ENCODE results near the gene BAZ2A.

DNA sequence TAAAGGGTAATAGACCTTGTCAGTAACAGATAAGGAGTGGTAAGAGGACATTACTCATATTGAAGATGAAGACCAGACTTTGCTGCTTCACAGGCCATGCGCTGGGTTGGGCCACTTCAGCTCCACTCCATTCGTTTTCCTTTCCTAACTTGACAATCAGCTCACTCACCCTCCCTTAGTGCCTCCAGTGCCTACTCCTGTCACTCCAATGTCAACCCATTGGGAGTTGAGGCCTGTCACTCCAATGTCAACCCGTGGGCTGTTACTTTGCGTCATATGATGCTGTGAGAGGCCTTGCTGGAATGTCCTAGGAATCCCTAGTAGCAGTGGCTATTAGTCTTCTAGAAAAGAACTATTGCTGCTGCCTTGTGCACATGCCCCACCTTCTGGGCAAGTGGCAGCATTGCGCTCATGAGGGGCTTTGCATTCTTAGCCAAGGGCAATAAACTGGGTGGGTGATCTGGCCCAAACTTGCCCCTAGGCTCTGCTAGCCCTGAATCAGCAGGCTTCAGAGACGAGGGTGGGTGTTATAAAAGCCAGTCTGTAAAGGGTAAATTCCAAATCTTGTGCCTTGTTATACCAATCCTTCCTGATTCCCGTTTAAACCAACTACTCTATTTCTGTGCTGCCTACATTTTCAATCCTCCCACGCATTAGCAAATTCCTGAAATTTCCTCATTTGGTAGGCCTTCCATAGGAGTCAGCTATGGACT is 36.1 kb downstream of the BAZ2A start:
- no peak for TF ChIP-seq POLR2A (IDR thresholded peaks at IDR 0.05)
- TF ChIP-seq, protein P1, sequence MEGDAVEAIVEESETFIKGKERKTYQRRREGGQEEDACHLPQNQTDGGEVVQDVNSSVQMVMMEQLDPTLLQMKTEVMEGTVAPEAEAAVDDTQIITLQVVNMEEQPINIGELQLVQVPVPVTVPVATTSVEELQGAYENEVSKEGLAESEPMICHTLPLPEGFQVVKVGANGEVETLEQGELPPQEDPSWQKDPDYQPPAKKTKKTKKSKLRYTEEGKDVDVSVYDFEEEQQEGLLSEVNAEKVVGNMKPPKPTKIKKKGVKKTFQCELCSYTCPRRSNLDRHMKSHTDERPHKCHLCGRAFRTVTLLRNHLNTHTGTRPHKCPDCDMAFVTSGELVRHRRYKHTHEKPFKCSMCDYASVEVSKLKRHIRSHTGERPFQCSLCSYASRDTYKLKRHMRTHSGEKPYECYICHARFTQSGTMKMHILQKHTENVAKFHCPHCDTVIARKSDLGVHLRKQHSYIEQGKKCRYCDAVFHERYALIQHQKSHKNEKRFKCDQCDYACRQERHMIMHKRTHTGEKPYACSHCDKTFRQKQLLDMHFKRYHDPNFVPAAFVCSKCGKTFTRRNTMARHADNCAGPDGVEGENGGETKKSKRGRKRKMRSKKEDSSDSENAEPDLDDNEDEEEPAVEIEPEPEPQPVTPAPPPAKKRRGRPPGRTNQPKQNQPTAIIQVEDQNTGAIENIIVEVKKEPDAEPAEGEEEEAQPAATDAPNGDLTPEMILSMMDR (IDR thresholded peaks at IDR 0.05) = peak; percentile 67 to 81 (median 77)
